ENCODE measurements around the gene PRR7.

Gene PRR7

GRCh38 chr5:177492841-177493240 is 46.2 kb downstream of the PRR7 start:
- H3K4me3 ChIP-seq (ENCODE audit: low read depth, low read length): no peak overlapping the region
- no peak for TF ChIP-seq CTCF (IDR thresholded peaks at IDR 0.05; ENCODE audit: low read depth, low read length)

GRCh38 chr5:177493795-177494345 is 47.3 kb downstream of the PRR7 start:
- no peak for TF ChIP-seq CTCF (IDR thresholded peaks at IDR 0.05; ENCODE audit: low read depth, low read length)
- peak overlapping the region; percentile 39 for H3K4me3 ChIP-seq (ENCODE audit: low read depth, low read length)

- peak overlapping the region; percentile 88 for H3K4me3 ChIP-seq (ENCODE audit: low read depth, low read length)
- peak; percentile 45; the same call in 1 of the 2 replicates for TF ChIP-seq CTCF (IDR thresholded peaks at IDR 0.05; ENCODE audit: low read depth, low read length)
These were observed 48.0 kb downstream of the PRR7 start for GRCh38 chr5:177494346-177495195.

GRCh38 chr5:177495243-177496060 is 48.8 kb downstream of the PRR7 start:
- TF ChIP-seq CTCF (IDR thresholded peaks at IDR 0.05; ENCODE audit: low read depth, low read length): no peak
- H3K4me3 ChIP-seq (ENCODE audit: low read depth, low read length): peak overlapping the region; percentile 88

- TF ChIP-seq CTCF (IDR thresholded peaks at IDR 0.05; ENCODE audit: low read depth, low read length): peak; percentile 42
- H3K4me3 ChIP-seq (ENCODE audit: low read depth, low read length): peak overlapping the region; percentile 88
These were observed 49.6 kb downstream of the PRR7 start for GRCh38 chr5:177496070-177496726.

GRCh38 chr5:177496727-177497291 is 50.2 kb downstream of the PRR7 start:
- TF ChIP-seq CTCF (IDR thresholded peaks at IDR 0.05; ENCODE audit: low read depth, low read length): no peak

More at GRCh38 chr5:177496727-177497291, 50.2 kb downstream of the PRR7 start:
- peak overlapping the region; percentile 88 for H3K4me3 ChIP-seq (ENCODE audit: low read depth, low read length)

All from WI38 (cell line).